HG03097 (cell line): ENCODE measurements around the gene ROCK2.
"Not testable (repeated sequence)": the region's sequence is repeated elsewhere in the genome, so short reads cannot be mapped to it uniquely, and the experiment has no call there.

Experiments
- ATAC-seq: cut with Tn5 transposase; IDR thresholded peaks from one replicate; pipeline ENCODE4 v1.9.1; 2021; ENCODE audit not compliant: unreplicated experiment, low FRiP score

The ROCK2 gene

DNA sequence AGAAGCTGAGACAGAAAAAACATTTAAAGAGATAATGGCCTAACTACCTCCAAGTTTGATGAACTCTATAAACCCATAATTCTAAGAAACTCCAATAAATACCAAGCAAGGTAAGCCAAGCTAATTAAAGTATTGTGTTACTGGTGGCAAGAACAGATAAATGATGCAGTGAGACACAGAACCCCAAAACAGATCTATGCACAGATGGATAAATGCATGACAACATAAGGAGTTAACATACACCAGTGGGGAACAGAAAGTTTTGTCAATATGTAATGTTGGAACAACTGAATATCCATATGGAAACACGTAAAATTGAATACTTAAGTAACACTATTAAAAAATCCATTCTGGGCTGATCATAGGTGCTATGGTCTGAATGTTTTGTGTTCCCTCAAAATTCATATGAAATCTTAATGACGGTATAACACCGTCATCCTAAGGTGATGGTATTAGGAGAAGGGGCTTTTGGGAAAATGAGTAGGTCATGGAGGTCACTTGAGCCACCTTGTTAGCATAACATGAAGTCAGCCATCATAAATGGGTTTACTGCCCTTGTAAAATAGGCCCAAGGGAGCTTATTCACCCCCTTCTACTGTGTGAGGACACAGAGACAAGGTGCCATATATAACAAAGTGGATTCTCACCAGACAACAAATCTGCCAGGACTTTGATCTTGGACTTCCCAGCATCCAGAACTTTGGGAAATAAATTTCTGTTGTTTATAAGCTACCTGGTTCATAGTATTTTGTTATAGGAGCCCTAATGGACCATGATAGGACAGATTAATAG is 102.8 kb downstream of the ROCK2 start:
- no peak for ATAC-seq

DNA sequence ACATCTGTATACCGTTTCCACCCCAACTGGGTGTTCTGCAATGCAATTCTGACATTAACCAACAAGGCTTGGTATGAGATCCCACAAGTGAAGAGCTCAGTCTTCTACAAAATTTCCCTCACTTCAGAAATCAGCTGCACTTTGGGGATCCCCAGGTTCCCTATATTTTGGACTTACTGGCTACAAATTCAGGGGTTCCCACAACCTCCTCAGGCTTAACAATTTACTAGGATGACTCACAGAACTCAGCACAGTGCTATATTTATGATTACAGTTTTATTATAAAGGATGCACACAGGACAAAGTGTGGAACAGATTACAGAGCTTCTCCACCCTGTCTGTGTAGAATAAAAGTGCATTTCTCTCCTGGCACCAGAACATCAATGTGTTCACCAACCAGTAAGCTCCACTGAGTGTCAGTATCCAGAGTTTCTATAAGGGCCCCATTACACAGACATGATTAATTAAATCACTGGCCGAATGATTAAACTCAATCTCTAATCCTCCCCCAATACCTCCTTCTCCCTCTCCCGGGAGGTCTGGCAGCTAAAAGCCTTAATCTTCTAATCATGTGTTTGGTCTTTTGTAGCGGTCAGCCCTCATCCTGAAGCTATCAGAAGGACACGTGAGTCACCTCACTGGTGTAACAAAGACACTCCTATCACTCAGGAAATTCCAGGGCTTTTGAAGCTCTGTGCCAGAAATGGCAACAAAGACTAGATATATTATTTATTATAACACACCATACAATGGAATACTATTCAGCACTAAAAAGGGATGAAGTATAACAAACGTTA is 104.6 kb downstream of the ROCK2 start:
- no peak for ATAC-seq

- no peak for ATAC-seq
Measured at GRCh38 chr2:11239147-11239546, 105.3 kb downstream of the ROCK2 start.

GRCh38 chr2:11237122-11237521 is 107.3 kb downstream of the ROCK2 start:
- no peak for ATAC-seq

DNA sequence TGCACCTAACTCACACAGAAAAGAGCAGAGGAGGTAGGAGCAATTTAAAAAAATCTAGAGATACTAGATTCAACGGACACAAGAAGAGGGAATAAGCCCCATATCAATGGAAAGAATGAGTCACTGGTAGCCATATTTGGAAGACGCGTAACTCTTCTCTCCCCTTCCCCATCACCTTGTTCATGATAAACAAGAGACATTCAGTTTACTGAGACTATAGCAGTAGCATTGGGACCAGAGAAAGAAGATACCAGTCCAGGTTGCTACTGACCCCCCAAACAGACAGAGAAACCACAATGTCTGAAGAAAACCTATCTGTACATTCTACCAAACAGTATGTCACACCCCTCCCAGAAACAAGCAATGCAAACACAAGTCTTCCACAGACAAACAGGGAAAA is 108.1 kb downstream of the ROCK2 start:
- no peak for ATAC-seq

DNA sequence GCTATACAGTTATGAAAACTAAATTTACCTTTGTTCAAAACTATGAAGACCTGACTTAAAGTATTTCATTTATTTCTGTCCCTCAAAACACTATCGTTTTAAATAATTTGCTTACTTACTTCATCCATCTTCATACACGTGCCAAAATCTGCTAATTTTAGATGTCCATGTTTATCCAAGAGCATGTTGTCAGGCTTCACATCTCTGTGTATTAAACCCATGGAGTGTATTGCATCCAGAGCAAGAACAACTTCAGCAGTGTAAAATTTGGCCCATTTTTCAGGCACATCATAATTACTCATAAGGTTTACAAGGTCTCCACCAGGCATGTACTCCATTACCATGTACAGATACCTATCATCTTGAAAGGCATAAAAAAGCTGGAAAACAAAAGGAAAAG is 108.9 kb downstream of the ROCK2 start:
- ATAC-seq, result no peak

DNA sequence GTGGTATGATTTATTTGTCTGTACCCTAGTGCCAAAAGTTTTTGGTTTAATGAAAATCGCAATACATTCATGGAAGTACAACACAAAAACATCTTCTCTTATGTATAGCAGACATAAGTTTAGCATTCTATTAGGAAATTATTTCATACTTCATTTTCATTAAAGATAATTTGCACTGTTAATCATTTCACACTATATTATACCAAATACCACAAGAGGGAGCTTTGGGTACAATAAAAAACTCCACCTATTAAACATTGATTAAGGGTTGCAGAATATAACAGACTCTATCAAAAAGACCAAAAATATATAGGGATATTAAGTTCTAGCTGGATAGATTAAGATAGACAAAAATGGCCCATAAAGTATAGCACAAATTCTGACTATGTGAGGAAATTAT is 110.1 kb downstream of the ROCK2 start:
- ATAC-seq, result no peak

- ATAC-seq, result not testable (repeated sequence)
Measured at GRCh38 chr2:11231193-11231592, 113.2 kb downstream of the ROCK2 start.

DNA sequence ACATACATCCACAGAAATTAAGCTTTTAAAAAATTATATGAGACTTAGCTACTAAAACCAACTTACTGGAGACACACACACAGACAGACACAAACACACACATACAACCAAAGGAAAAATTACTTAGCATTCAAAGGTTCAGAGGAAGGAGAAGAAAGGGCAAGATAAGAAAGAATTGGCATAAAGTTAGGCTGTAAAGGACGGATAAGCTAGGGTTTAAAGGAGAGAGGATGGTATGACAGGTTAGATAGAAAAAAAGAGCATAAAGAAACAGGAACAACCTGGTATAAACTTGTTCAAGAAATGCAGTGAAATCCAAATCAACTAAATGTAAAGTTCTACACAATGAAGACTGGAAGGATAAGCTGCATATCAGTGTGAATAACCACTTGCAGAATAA is 115.7 kb downstream of the ROCK2 start:
- ATAC-seq, result no peak

DNA sequence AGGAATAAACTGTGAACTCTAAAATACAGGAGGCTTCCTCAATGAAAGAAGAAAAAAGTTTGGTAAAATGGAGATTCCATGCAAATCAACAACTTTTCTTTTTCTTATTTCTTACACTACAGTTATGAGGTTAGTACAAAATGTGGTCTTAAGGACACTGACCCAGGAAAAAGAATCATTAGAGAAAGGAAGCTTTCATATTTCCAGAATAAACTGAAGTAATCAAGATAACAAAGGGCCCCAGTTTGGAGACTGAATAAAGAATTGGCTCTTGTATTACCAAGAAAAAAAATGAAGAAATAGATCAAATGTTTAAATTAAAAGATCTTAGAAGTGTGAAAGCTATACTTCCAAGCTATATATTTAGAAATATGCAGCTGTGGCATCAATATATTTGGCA is 116.8 kb downstream of the ROCK2 start:
- ATAC-seq, result no peak

- ATAC-seq, result no peak
Measured at GRCh38 chr2:11224887-11225286, 119.5 kb downstream of the ROCK2 start.

DNA sequence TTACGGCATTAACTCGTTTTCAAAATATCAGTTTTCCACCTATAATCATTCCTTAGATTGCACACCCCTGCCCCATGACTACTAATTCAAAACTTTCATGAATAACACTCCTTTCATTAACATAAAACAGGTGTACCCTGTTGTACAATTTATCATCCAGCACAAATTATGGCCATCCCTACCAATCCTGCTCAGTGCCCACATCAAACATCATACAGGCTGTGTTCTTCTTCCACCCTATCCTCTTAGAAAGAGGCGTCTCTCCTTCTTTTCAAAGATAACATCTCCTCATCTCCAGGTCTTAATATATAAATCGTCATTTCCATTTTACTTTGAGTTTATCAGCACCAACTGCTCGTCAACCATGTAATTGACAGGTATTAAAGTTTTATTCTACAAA is 121.6 kb downstream of the ROCK2 start:
- ATAC-seq, result no peak

- no peak for ATAC-seq
Measured at GRCh38 chr2:11220445-11220844, 124.0 kb downstream of the ROCK2 start.

- no peak for ATAC-seq
Measured at GRCh38 chr2:11215407-11215806, 129.0 kb downstream of the ROCK2 start.

GRCh38 chr2:11214770-11215169 is 129.7 kb downstream of the ROCK2 start:
- ATAC-seq, result no peak

DNA sequence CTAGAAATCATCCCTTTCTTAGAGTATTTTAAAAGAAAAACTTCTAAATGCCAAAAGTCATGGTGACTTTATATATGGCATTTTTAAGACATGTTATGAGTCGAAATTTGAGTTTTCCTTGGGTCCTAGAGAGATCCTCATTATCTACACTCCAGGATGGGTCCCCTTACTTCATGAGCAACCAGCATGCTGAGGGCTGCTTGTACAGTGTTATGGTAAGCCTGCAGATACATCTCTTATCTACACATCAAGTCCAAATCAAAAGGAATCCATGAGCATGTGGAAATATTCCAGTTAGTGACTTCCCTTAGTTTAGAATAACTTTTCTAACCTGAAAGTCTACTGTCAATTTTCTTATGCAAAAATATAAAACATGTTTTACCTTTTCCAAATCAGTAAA is 130.5 kb downstream of the ROCK2 start:
- no peak for ATAC-seq

DNA sequence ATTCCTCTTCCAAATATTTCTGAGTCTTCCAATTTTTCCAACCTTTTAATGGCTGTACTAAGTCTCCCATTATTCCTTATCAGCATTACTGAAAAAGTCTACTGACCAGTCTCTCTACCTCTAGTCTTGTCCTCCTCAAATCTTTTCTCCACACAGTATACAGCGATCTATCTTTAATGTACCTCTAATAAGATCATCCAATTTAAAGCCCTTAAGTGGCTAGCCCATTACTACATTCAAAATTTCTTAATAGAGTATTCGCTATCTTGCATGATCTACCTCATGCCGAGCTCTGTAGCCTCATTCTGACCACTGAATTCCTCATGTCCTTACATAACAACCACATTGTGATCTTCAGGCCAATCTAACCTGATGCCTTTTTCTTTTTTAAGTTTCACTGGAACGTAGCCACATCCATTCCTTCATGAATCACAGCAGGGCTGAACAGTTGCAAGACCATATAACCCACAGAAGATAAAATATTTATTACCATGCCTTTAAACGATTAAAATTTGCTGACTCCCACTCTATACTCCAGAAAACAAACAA is 131.3 kb downstream of the ROCK2 start:
- no peak for ATAC-seq

GRCh38 chr2:11212645-11213044 is 131.8 kb downstream of the ROCK2 start:
- no peak for ATAC-seq

DNA sequence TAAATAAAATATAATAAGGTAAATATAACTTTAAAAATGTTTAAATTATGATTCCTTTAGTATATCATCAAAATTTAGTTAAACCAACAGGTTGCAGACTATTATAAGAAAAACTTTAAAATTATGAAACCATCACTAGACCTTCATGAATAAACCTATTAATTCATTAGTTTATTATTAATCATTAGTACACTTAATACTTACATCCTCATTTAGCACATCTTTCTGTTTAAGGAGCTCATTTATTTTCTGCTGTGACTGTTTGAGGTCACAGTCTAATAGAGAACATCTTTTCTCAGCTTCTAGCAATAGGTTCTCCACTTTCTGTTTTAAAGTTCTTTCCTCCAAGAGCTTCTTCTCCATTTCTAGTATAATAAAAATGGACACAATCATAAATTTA is 136.4 kb downstream of the ROCK2 start:
- no peak for ATAC-seq

GRCh38 chr2:11203480-11203879 is 141.0 kb downstream of the ROCK2 start:
- ATAC-seq, result no peak

- no peak for ATAC-seq
Measured at GRCh38 chr2:11201969-11202368, 142.5 kb downstream of the ROCK2 start.

DNA sequence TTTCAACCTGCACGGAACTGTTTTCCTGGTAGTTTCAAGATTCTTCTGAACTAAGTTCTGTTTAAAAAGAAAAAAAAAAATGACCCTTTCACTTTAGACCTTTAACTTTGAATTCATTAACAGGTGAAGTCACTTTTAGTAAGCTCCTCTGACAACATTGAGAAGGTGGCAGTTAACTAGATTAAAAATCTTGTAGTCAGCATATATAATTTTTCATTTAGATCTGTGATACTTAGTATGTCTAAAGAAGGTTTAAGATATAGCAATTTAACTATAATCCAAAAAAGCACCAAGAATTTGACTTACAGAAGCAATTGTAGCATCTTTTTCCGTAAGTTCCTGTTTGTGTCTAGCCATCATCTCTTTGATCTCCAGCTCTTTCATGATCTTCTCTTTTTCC is 143.8 kb downstream of the ROCK2 start:
- no peak for ATAC-seq
